ENCODE data around the gene LAMC3. TPM values are rescaled to one million over a fixed set of nuclear protein-coding genes. Genes with fewer than 3 reads are reported as not detected.

Gene LAMC3
- total and polyA plus RNA-seq, 2 experiments from 2014 or later: 5.4 to 14.0 TPM

DNA sequence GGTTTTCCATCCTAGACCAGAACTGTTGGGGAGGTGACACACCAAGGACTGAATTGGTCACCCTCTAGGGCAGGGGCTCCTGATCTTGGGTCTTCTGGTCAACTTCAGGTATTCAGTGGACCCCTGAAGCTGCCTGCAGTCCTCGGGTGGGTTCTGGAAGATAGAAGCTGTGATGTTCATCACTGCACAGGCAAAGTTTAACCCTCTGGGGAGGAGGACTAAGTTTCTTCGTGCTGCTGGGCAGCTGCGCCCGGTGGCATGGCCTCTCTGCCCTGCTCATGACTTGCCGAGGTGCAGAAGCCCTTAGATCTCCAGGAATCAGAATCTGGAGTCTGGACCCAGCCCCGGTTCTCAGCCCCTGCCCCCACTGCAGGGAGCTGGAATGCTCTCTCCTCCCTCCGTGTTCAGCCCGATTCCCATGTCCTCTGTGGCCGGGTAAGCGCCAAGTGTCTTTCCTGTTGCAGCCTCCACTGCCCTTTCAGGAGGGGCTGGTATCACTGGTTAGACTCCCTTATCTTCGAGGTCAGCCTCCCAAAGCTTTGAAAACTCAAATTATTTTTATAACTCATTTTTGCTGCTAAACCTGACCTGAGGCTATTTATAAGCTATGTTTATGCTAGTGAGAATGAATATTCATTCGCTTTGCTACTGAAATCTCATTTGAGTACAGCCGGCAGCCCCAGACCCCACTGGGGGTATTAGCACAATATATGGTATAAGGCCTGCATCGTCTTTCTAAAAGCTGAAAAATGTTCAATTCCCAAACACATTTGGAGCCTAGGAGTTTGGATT lies 1.7 kb downstream of the LAMC3 start:
- Histone ChIP-seq H3K4me1 (ENCODE audit: low read depth) (peaks cover 10% of the 10 kb centered on the region), H3K36me3 (no peaks in the 10 kb centered on the region), H3K27me3 (peaks cover 17% of the 10 kb centered on the region), H3K27ac (no peak overlapping the region), H3K9me3 (ENCODE audit: low read depth) (no peaks in the 10 kb centered on the region), H3K4me3 (no peak overlapping the region)
- DNase-seq (ENCODE audit: low read depth in 1 of 2, low spot score in 1 of 2): no peak
- TF ChIP-seq, protein P1, sequence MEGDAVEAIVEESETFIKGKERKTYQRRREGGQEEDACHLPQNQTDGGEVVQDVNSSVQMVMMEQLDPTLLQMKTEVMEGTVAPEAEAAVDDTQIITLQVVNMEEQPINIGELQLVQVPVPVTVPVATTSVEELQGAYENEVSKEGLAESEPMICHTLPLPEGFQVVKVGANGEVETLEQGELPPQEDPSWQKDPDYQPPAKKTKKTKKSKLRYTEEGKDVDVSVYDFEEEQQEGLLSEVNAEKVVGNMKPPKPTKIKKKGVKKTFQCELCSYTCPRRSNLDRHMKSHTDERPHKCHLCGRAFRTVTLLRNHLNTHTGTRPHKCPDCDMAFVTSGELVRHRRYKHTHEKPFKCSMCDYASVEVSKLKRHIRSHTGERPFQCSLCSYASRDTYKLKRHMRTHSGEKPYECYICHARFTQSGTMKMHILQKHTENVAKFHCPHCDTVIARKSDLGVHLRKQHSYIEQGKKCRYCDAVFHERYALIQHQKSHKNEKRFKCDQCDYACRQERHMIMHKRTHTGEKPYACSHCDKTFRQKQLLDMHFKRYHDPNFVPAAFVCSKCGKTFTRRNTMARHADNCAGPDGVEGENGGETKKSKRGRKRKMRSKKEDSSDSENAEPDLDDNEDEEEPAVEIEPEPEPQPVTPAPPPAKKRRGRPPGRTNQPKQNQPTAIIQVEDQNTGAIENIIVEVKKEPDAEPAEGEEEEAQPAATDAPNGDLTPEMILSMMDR (IDR thresholded peaks at IDR 0.05; ENCODE audit: low read depth, low read length): no peak

DNA sequence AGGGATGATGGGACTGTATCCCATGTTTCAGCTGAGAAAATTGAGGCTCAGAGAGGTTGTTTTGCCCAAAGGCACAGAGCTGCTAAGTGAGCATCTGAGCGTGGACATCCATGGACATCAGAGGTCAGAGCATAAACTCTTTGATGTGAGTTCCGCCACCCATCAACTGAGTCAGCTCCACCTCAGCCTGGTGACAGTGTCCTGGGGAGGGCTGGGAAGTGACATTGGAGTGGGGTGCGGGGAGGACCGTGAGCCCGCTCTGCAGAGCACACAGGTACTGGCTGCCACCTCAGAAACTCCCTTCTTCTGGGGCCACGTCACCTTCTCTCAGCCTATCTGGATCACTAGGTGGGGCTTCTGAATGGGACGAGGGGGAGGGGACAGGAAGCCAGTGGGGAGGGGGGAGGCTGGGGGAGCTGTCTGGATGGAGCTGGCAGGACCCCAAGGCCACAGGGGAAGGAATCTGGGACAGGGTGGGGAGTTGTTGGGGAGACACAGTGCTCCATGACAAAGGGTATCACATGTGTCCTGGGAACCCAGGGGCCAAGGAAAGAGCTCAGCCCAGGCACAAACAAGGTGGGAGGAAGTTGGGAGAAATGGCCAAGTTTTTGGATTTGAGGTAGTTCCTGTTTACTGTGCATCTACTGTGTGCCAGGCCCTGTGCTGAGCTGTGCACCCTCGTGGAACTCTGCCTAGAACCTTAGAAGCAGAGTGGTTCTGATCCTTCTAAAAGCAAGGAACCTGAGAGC lies 2.5 kb downstream of the LAMC3 start:
- H3K27me3 ChIP-seq: peaks cover 17% of the 10 kb centered on the region
- peaks cover 10% of the 10 kb centered on the region for H3K4me1 ChIP-seq (ENCODE audit: low read depth)
- TF ChIP-seq, protein P1 (IDR thresholded peaks at IDR 0.05; ENCODE audit: low read depth, low read length): no peak
- no peaks in the 10 kb centered on the region for H3K36me3 ChIP-seq
- no peak for DNase-seq (ENCODE audit: low read depth in 1 of 2, low spot score in 1 of 2)
- no peak overlapping the region for H3K27ac ChIP-seq
- no peak overlapping the region for H3K4me3 ChIP-seq
- no peaks in the 10 kb centered on the region for H3K9me3 ChIP-seq (ENCODE audit: low read depth)

DNA sequence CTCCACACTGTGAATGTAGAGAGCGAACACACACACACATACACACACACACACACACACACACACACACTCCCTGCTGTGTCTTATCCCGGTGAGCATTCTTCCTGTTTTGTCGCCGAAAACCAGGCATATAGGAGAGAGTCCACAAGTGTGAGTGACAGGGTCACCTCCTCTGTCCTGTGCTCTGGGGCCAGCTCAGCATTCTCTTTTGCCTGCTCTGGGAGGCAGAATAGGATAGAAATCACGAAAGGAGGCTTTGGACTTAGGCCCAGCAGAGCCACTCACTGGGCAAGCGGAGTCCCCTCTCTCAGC lies 3.0 kb downstream of the LAMC3 start:
- Histone ChIP-seq H3K4me3 (no peak overlapping the region), H3K27ac (peak overlapping the region; percentile 36), H3K36me3 (no peaks in the 10 kb centered on the region), H3K4me1 (ENCODE audit: low read depth) (peaks cover 10% of the 10 kb centered on the region), H3K27me3 (peaks cover 17% of the 10 kb centered on the region), H3K9me3 (ENCODE audit: low read depth) (no peaks in the 10 kb centered on the region)
- TF ChIP-seq, protein P1 (IDR thresholded peaks at IDR 0.05; ENCODE audit: low read depth, low read length): no peak
- DNase-seq (ENCODE audit: low read depth in 1 of 2, low spot score in 1 of 2): peak; percentile 16 to 17

DNA sequence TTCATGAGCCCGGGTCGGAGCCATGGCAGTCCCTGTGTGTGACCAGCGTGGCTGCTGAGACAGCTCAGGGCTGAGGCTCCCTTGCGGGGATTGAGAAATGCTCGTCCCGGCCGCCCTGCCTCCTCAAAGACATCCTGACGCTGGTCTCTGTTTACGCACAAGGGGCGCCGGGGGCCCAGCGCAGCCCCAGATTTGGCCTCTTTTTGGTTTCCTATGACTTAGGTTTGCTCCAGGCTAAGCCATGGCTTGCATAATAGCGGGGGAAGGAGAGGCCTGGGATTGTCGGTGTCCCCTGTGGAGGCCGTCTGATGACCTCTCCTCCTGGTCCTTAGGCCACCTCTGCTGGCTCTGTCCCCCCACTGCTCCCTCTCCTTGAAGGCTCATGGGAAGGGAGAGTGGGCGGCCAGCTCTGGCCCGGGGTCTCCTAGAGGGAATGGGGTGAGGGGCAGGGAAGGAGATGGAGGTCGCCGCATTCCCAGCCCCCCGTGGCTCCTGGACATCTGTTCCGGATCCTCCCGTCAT lies 3.5 kb downstream of the LAMC3 start:
- Histone ChIP-seq H3K36me3 (no peaks in the 10 kb centered on the region), H3K27me3 (peaks cover 13% of the 10 kb centered on the region), H3K9me3 (ENCODE audit: low read depth) (no peaks in the 10 kb centered on the region), H3K27ac (peak overlapping the region; percentile 36), H3K4me3 (no peak overlapping the region), H3K4me1 (ENCODE audit: low read depth) (peaks cover 10% of the 10 kb centered on the region)
- TF ChIP-seq, protein P1 (IDR thresholded peaks at IDR 0.05; ENCODE audit: low read depth, low read length): no peak
- peak in 1 of 2 donors; percentile 42 for DNase-seq (ENCODE audit: low read depth in 1 of 2, low spot score in 1 of 2)

DNA sequence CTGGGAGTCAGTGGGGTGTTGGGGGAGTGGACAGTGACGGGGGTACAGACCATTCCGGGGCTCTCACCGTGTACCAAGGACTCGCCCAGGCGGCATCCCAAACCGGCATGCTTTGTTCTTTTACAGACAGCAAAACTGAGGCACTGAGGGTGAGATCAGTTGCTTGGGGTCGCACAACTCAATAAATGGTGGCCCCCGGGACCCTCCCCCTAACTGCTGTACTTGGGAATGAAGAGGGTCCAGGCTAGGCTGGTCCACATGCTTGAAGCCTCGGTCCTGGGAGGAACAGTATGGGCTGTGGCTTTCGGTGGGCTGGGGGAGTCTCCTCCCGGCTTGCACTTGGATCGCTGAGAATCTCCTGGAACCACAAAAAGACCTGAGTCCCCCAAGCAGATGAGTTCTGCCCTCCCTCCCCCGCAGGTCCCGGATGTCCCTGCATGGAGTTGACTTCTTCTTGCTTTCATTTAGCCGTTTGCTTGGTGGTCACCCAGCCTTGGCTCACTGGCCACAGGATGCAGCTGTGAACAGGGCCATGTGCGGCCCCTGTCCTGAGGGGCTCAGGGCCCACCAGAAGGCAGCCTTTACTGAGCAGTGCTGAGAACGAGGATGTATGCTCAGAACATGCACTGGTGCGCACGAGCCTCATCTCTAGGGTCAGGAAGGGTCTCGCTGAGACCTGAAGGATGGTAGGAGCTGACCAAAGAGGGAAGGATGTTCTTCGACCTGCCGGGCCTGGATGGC lies 4.2 kb downstream of the LAMC3 start:
- H3K4me3 ChIP-seq: no peak overlapping the region
- H3K9me3 ChIP-seq (ENCODE audit: low read depth): no peaks in the 10 kb centered on the region
- TF ChIP-seq, protein P1 (IDR thresholded peaks at IDR 0.05; ENCODE audit: low read depth, low read length): no peak
- H3K27ac ChIP-seq: no peak overlapping the region
- H3K36me3 ChIP-seq: no peaks in the 10 kb centered on the region
- H3K27me3 ChIP-seq: peaks cover 11% of the 10 kb centered on the region
- no peak for DNase-seq (ENCODE audit: low read depth in 1 of 2, low spot score in 1 of 2)
- H3K4me1 ChIP-seq (ENCODE audit: low read depth): peaks cover 10% of the 10 kb centered on the region
